IMR-90 (cell line): Measurements from ENCODE around the gene SNAPC2. TPM values are rescaled to one million over a fixed set of nuclear protein-coding genes. Genes with fewer than 3 reads are reported as not detected.

Experiments
- ATAC-seq: fragments of 200-7000 bp; cut with Tn5 transposase; 2 replicates; pipeline ENCODE4 v1.9.1; 2020; ENCODE audit warnings: low read depth, mild to moderate bottlenecking, moderate library complexity
- BruUV-seq: library from RNA; stranded (reverse); fragments of 400-500 nt; replicated peaks from 2 replicates; lab custom pipeline; 2021; lab: Mats Ljungman, UMichigan
- CTCF ChIA-PET: fragments of 300-600 bp; formaldehyde crosslinking; extraction: SDS; loops from one replicate; lab custom pipeline; 2021; ENCODE audit warnings: antibody characterized with exemption; lab: Yijun Ruan, JAX
- POLR2A ChIA-PET: fragments of 300-600 bp; sonication (Branson Sonifier 250); formaldehyde crosslinking; loops from one replicate; lab custom pipeline; 2022; ENCODE audit warnings: antibody characterized with exemption; ENCODE audit not compliant: unreplicated experiment; lab: Charles Lee
- DNase-seq: peaks from one replicate; pipeline ENCODE4 v3.0.0; 2013
- H2AFZ ChIP-seq: replicated peaks from 2 replicates; pipeline ENCODE3; 2013; ENCODE audit warnings: low read length, mild to moderate bottlenecking; ENCODE audit not compliant: poor library complexity
- H2AK5ac ChIP-seq: 2 replicates; pipeline ENCODE4 v1.6.1; 2013; ENCODE audit warnings: low read depth, low read length, inconsistent platforms
- H2AK9ac ChIP-seq: replicated peaks from 2 replicates; pipeline ENCODE3; 2013; ENCODE audit warnings: mild to moderate bottlenecking, low read depth, low read length, moderate library complexity; ENCODE audit not compliant: poor library complexity
- H2BK120ac ChIP-seq: 2 replicates; pipeline ENCODE4 v1.6.1; 2013; ENCODE audit warnings: low read depth, low read length, inconsistent platforms
- H2BK15ac ChIP-seq: 3 replicates; pipeline ENCODE4 v1.6.1; 2013; ENCODE audit warnings: low read depth, low read length, inconsistent platforms
- H2BK20ac ChIP-seq: 2 replicates; pipeline ENCODE4 v1.6.1; 2013; ENCODE audit warnings: low read depth, mild to moderate bottlenecking, inconsistent platforms, low read length, moderate library complexity
- H2BK5ac ChIP-seq: 2 replicates; pipeline ENCODE4 v1.6.1; 2013; ENCODE audit warnings: mild to moderate bottlenecking, low read depth, low read length, inconsistent platforms; ENCODE audit not compliant: poor library complexity, severe bottlenecking
- H3K14ac ChIP-seq: replicated peaks from 2 replicates; pipeline ENCODE4 v1.6.1; 2013; ENCODE audit warnings: low read depth, low read length, inconsistent platforms
- H3K18ac ChIP-seq: 2 replicates; pipeline ENCODE4 v1.6.1; 2013; ENCODE audit warnings: low read depth, low read length, control low read depth
- H3K23ac ChIP-seq: 2 replicates; pipeline ENCODE4 v1.6.1; 2013; ENCODE audit warnings: low read depth, low read length, inconsistent platforms
- H3K27ac ChIP-seq: 2 replicates; pipeline ENCODE4 v1.5.1; 2013; ENCODE audit warnings: mild to moderate bottlenecking, control low read depth, low read length; ENCODE audit not compliant: insufficient read depth
- H3K27me3 ChIP-seq: 2 replicates; pipeline ENCODE4 v1.6.1; 2013; ENCODE audit warnings: low read length; ENCODE audit not compliant: control insufficient read depth, insufficient read depth
- H3K36me3 ChIP-seq: 2 replicates; pipeline ENCODE4 v1.6.1; 2013; ENCODE audit warnings: low read length, mixed read lengths; ENCODE audit not compliant: control insufficient read depth, insufficient read depth
- H3K4ac ChIP-seq: 2 replicates; pipeline ENCODE4 v1.6.1; 2013; ENCODE audit warnings: low read depth, low read length, inconsistent platforms
- H3K4me1 ChIP-seq: 2 replicates; pipeline ENCODE4 v1.6.1; 2013; ENCODE audit warnings: low read length, mixed read lengths; ENCODE audit not compliant: control insufficient read depth, insufficient read depth
- H3K4me2 ChIP-seq: 2 replicates; pipeline ENCODE4 v1.6.1; 2013; ENCODE audit warnings: low read depth, mild to moderate bottlenecking, control low read depth, low read length, moderate library complexity
- H3K4me3 ChIP-seq: 2 replicates; pipeline ENCODE4 v1.5.1; 2013; ENCODE audit warnings: low read depth, mild to moderate bottlenecking, control low read depth, low read length, moderate library complexity; ENCODE audit not compliant: insufficient read depth
- H3K56ac ChIP-seq: 2 replicates; pipeline ENCODE4 v1.6.1; 2013; ENCODE audit warnings: low read length, inconsistent platforms; ENCODE audit not compliant: insufficient read depth; ENCODE audit errors: extremely low read depth
- H3K79me1 ChIP-seq, 2 experiments: 2 replicates each; pipeline ENCODE4 v1.6.1; 2013; ENCODE audit warnings: low read length in 2 of 2, inconsistent platforms in 1 of 2, low read depth in 1 of 2
- H3K9ac ChIP-seq: 2 replicates; pipeline ENCODE4 v1.6.1; 2013; ENCODE audit warnings: low read depth, low read length, control low read depth
- H3K9me1 ChIP-seq: 2 replicates; pipeline ENCODE4 v1.6.1; 2013; ENCODE audit warnings: low read length, inconsistent platforms; ENCODE audit not compliant: insufficient read depth
- H3K9me3 ChIP-seq: 2 replicates; pipeline ENCODE4 v1.6.1; 2013; ENCODE audit warnings: low read length; ENCODE audit not compliant: control insufficient read depth, insufficient read depth
- H4K20me1 ChIP-seq: 2 replicates; pipeline ENCODE4 v1.6.1; 2013; ENCODE audit warnings: low read length, inconsistent platforms; ENCODE audit not compliant: insufficient read depth
- H4K5ac ChIP-seq: 2 replicates; pipeline ENCODE4 v1.6.1; 2013; ENCODE audit warnings: mild to moderate bottlenecking, low read depth, low read length, control low read depth
- H4K8ac ChIP-seq, 2 experiments: 2 replicates each; pipeline ENCODE4 v1.6.1; 2013; ENCODE audit warnings: low read depth in 2 of 2, low read length in 2 of 2, control low read depth in 1 of 2, inconsistent platforms in 1 of 2
- H4K91ac ChIP-seq: 2 replicates; pipeline ENCODE4 v1.6.1; 2013; ENCODE audit warnings: low read depth, low read length, inconsistent platforms; ENCODE audit not compliant: insufficient read depth
- CHD1 ChIP-seq: IDR thresholded peaks from 2 replicates; pipeline ENCODE4 v1.6.1; 2012; ENCODE audit warnings: low read depth, low read length, improper control_type of control experiment
- MAFK ChIP-seq: IDR thresholded peaks from 2 replicates; pipeline ENCODE4 v1.6.1; 2012; ENCODE audit warnings: low read depth, low read length, improper control_type of control experiment
- MAZ ChIP-seq: IDR thresholded peaks from 2 replicates; pipeline ENCODE4 v1.6.1; 2012; ENCODE audit warnings: low read depth, mild to moderate bottlenecking, low read length, improper control_type of control experiment, moderate library complexity, borderline replicate concordance
- RAD21 ChIP-seq: IDR thresholded peaks from 2 replicates; pipeline ENCODE4 v1.6.1; 2012; ENCODE audit warnings: low read length, improper control_type of control experiment
- RCOR1 ChIP-seq: IDR thresholded peaks from 2 replicates; pipeline ENCODE4 v1.6.1; 2012; ENCODE audit warnings: mild to moderate bottlenecking, low read length, improper control_type of control experiment; ENCODE audit not compliant: insufficient replicate concordance
- SMC3 ChIP-seq: fragments of 150-350 bp; IDR thresholded peaks from 2 replicates; pipeline ENCODE4 v1.6.1; 2016; ENCODE audit warnings: low read depth, mild to moderate bottlenecking, antibody characterized with exemption, low read length, moderate library complexity
- WGBS, 2 experiments: methylation state at CpG; one replicate each; pipeline versions ENCODE4 v1.1.5 to v1.1.7; 2013; ENCODE audit warnings: missing lambda C conversion rate in 2 of 2; ENCODE audit not compliant: insufficient read length in 1 of 2; ENCODE audit errors: extremely low coverage in 2 of 2; 5-methylcytosine and 5-hydroxymethylcytosine counted together
- dilution Hi-C: fragments of 300-500 bp; cut with HindIII; formaldehyde crosslinking; loops from one replicate; pipeline ENCODE4 v1.14.3; 2018; ENCODE audit warnings: low sequenced_read_pairs; ENCODE audit not compliant: unreplicated experiment
- in situ Hi-C: fragments of 300-500 bp; cut with MboI; formaldehyde crosslinking; loops from 3 replicates; pipeline ENCODE4 v1.14.3; 2019; ENCODE audit warnings: low sequenced_read_pairs, inconsistent platforms, mixed read lengths
- intact Hi-C: fragments of 100-400 bp; cut with micrococcal nuclease; formaldehyde crosslinking; loops from 2 replicates; pipeline ENCODE4 v1.10.0; 2022
- polyA plus RNA-seq, 3 experiments: library from polyadenylated mRNA; depleted of rRNA; stranded (reverse); fragments of >200 nt; gene quantifications; 2 replicates each; pipeline ENCODE4 v1.2.3, GENCODE V29; 2012; ENCODE audit warnings: low replicate concordance in 1 of 3
- total RNA-seq: library from RNA; depleted of rRNA; stranded (reverse); fragments of >200 nt; gene quantifications from 2 replicates; pipeline ENCODE4 v1.2.3, GENCODE V29; 2012
- TF ChIP-seq, protein P1 (sequence below): conservative IDR thresholded peaks from 2 replicates; pipeline ENCODE4 v1.5.1; 2012; ENCODE audit warnings: mild to moderate bottlenecking, low read depth, low read length, improper control_type of control experiment

The SNAPC2 gene
- total and polyA plus RNA-seq, 2 of the 4 experiments (the other 2 are of a cell fraction), result 12.5 to 29.2 TPM

DNA sequence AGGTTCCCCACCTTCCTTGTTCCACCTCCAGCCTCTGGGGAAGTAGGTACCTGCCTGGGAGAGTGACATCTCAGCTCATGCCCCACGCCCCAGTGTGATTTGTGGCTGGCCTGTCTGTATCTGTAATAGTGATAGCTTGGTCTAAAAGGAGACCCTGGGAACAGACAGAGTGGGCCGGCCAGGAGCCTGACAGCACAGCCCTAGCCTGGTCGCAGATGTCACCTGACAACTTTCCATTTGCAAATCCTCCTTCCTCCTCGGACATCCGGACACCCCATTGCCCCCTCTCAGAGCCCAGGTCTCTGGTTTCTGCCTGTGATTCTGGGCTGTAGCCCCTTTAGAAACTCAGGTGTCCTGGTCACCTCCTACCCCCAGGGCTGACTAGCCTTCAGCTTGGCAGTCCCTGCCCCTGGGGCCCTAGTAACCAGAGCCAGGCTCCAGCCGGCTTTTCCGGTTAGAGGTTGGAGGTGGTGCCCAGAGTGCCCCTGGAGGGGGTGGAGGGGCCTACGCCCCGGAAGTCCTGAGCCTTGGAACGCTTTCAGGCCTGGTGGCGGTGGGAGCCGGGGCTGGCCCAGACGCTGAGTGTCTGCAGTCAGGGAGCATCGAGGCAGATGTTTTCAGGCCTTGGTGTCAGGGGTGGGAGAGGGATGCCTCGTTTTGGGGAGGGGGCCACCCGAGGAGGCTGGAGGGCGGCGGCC, 25.4 kb upstream of the SNAPC2 start:
- peak overlapping the region; percentile 42 for H2AK9ac ChIP-seq
- POLR2A ChIA-PET, result interaction anchor here (1.0 kb wide), 1 partner anchor 9 kb away, joined by 4 read pairs; the partner anchor contains the start of gene MAP2K7

More for the DNA sequence above, 25.4 kb upstream of the SNAPC2 start:
- no peak overlapping the region for H2BK20ac ChIP-seq
- peaks cover 5 to 29% of the 10 kb centered on the region in 2 experiments for H3K79me1 ChIP-seq
- ATAC-seq (no peak), DNase-seq (no peak)
- H4K20me1 ChIP-seq, result no peaks in the 10 kb centered on the region
- no peaks in the 10 kb centered on the region for H3K27me3 ChIP-seq
- H2AFZ ChIP-seq, result no peak overlapping the region
- no peak overlapping the region for H3K27ac ChIP-seq
- 0 out of 2 replicates have a peak, but pooled peaks cover 2% of the 10 kb centered on the region for H3K4me1 ChIP-seq
- no peak overlapping the region for H3K56ac ChIP-seq
- peaks cover 13% of the 10 kb centered on the region for H3K36me3 ChIP-seq
- CTCF ChIA-PET, result interaction anchor here (1.1 kb wide), 1 partner anchor 26 kb away, joined by 3 read pairs; no protein-coding TSS in a partner anchor
- intact Hi-C loops (no loop called here), in situ Hi-C loops (no loop called here), dilution Hi-C loops (no loop called here)
- no peak overlapping the region for H3K18ac ChIP-seq
- no peaks in the 10 kb centered on the region for H3K9me3 ChIP-seq
- H3K14ac ChIP-seq, result no peak overlapping the region
- H2BK120ac ChIP-seq, result no peak overlapping the region
- H2BK5ac ChIP-seq, result no peak overlapping the region
- 33% methylated on average over 3 of the region's 18 CpGs; no CpG with 5 or more reads in 1 of the 2 experiments for WGBS, 2 experiments
- no peak overlapping the region for H2AK5ac ChIP-seq
- no peak overlapping the region for H4K91ac ChIP-seq
- H3K23ac ChIP-seq, result no peak overlapping the region
- BruUV-seq, result no TSS peak
- H3K4me2 ChIP-seq, result no peak overlapping the region
- no peak overlapping the region for H4K8ac ChIP-seq
- no peak overlapping the region for H3K9ac ChIP-seq
- H3K9me1 ChIP-seq, result 0 out of 2 replicates have a peak, but pooled peaks cover 4% of the 10 kb centered on the region
- TF ChIP-seq MAZ (no peak), SMC3 (no peak), MAFK (no peak), RCOR1 (no peak), CHD1 (no peak), RAD21 (no peak)
- TF ChIP-seq, protein P1, sequence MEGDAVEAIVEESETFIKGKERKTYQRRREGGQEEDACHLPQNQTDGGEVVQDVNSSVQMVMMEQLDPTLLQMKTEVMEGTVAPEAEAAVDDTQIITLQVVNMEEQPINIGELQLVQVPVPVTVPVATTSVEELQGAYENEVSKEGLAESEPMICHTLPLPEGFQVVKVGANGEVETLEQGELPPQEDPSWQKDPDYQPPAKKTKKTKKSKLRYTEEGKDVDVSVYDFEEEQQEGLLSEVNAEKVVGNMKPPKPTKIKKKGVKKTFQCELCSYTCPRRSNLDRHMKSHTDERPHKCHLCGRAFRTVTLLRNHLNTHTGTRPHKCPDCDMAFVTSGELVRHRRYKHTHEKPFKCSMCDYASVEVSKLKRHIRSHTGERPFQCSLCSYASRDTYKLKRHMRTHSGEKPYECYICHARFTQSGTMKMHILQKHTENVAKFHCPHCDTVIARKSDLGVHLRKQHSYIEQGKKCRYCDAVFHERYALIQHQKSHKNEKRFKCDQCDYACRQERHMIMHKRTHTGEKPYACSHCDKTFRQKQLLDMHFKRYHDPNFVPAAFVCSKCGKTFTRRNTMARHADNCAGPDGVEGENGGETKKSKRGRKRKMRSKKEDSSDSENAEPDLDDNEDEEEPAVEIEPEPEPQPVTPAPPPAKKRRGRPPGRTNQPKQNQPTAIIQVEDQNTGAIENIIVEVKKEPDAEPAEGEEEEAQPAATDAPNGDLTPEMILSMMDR, result no peak
- H2BK15ac ChIP-seq, result no peak overlapping the region
- H3K4me3 ChIP-seq, result no peak overlapping the region
- no peak overlapping the region for H3K4ac ChIP-seq
- H4K5ac ChIP-seq, result no peak overlapping the region
